Lung (tissue), 12 donors: Measurements from ENCODE around the gene TLR9. TPM values are rescaled to one million over a fixed set of nuclear protein-coding genes. Genes with fewer than 3 reads are reported as not detected.

Experiments used
- ATAC-seq: fragments of 200-7000 bp; cut with Tn5 transposase; one replicate; pipeline ENCODE4 v1.9.1; 2020; ENCODE audit warnings: moderate number of reproducible peaks; ENCODE audit not compliant: insufficient read depth, low FRiP score
- DNase-seq, 3 donors: peaks; one replicate each; pipeline ENCODE4 v3.0.0-alpha.2; 2013 to 2017
- H3K27ac ChIP-seq, 2 donors: one replicate each; pipeline ENCODE4 v1.5.1; 2013; ENCODE audit warnings: mild to moderate bottlenecking in 2 of 2, moderate library complexity in 2 of 2, control low read depth in 1 of 2, inconsistent platforms in 1 of 2, low read depth in 1 of 2, low read length in 1 of 2
- H3K27me3 ChIP-seq, 3 donors: one replicate each; pipeline ENCODE4 v1.5.1; 2013; ENCODE audit warnings: low read length in 2 of 3; ENCODE audit not compliant: control insufficient read depth in 3 of 3, insufficient read depth in 3 of 3
- H3K36me3 ChIP-seq, 4 donors: one replicate each; pipeline ENCODE4 v1.5.1; 2013; ENCODE audit warnings: low read length in 4 of 4, mild to moderate bottlenecking in 1 of 4, moderate library complexity in 1 of 4; ENCODE audit not compliant: control insufficient read depth in 4 of 4, insufficient read depth in 4 of 4
- H3K4me1 ChIP-seq, 5 donors: one replicate each; pipeline ENCODE4 v1.5.1; 2013; ENCODE audit warnings: low read length in 5 of 5, mild to moderate bottlenecking in 2 of 5, moderate library complexity in 1 of 5; ENCODE audit not compliant: control insufficient read depth in 5 of 5, insufficient read depth in 5 of 5
- H3K4me3 ChIP-seq: one replicate; pipeline ENCODE4 v1.5.1; 2013; ENCODE audit warnings: mild to moderate bottlenecking, control low read depth, moderate library complexity
- H3K9ac ChIP-seq, 2 donors: one replicate each; pipeline ENCODE4 v1.5.1; 2013; ENCODE audit warnings: low read length in 2 of 2, control low read depth in 1 of 2; ENCODE audit not compliant: insufficient read depth in 1 of 2
- H3K9me3 ChIP-seq, 4 donors: one replicate each; pipeline ENCODE4 v1.5.1; 2013; ENCODE audit warnings: low read length in 3 of 4, mild to moderate bottlenecking in 1 of 4, moderate library complexity in 1 of 4; ENCODE audit not compliant: control insufficient read depth in 4 of 4, insufficient read depth in 3 of 4
- WGBS, 2 donors: extraction: QIAGEN DNeasy Blood & Tissue Kit; methylation state at CpG; one replicate each; pipeline ENCODE4 v1.1.7; 2013; 5-methylcytosine and 5-hydroxymethylcytosine counted together
- polyA plus RNA-seq, 2 donors: library from polyadenylated mRNA; stranded (reverse); fragments of 200-250 nt; gene quantifications; one replicate each; pipeline ENCODE4 v1.2.1, GENCODE V29; 2013
- total RNA-seq, 2 donors: library from RNA; depleted of rRNA in 1 of 2; stranded (reverse); fragments of >200 nt in 1 of 2; gene quantifications; one replicate each; pipeline ENCODE4 v1.2.1, GENCODE V29; 2014 to 2021
- TF ChIP-seq, protein P1 (sequence below): IDR thresholded peaks from 2 replicates; pipeline ENCODE4 v1.5.1; 2012; ENCODE audit warnings: mild to moderate bottlenecking; ENCODE audit errors: control extremely low read depth, extremely low read depth
- donor health status: control.
- donor health status: control.
- donor health status: Bipolar disorder and iron deficiency.
- donor health status: healthy.
- donor health status: DM: yes; HTN: yes; CAD: no.

TLR9 gene
- total and polyA plus RNA-seq, 4 donors = 0.20 to 1.1 (median 0.37) TPM

DNA sequence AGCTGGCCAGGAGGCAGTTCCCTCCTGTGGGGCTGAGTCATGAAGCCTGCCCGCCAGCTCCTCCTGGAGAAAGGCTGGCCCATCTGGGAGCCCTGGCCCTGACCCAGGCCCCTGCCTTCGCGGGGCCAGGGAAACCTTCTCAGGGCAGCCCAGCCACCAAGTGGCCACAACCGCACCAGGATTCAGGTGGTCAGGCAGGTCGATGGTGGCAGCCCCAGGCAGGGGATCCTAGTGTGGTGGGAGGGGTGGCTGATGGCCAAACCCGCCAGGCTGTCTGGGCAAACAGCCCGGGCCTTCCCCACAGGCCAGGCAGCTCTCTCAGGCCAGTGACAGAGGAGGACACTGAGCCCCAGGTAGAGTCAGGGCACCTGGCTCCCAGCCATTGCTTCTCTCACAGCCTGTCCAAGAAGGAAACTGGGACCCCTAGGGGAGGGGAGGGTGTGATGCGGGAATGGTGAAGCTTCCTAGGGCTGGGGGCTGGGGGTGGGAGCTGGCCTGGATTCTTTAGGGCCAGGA lies 12.3 kb upstream of the TLR9 start:
- DNase-seq (no peak), ATAC-seq (peak; percentile 61)
- Histone ChIP-seq H3K4me3 (no peak overlapping the region), H3K4me1 (peaks cover 6 to 27% (median 17%) of the 10 kb centered on the region in 5 donors), H3K9ac (no peak overlapping the region), H3K9me3 (no peaks in the 10 kb centered on the region), H3K36me3 (peaks cover 0 to 19% (median 4%) of the 10 kb centered on the region in 4 donors), H3K27ac (peak overlapping the region; percentile 66 to 82), H3K27me3 (no peaks in the 10 kb centered on the region)
- 14 to 18% methylated on average over 8 of the region's 8 CpGs for WGBS, 2 donors
- TF ChIP-seq, protein P1, sequence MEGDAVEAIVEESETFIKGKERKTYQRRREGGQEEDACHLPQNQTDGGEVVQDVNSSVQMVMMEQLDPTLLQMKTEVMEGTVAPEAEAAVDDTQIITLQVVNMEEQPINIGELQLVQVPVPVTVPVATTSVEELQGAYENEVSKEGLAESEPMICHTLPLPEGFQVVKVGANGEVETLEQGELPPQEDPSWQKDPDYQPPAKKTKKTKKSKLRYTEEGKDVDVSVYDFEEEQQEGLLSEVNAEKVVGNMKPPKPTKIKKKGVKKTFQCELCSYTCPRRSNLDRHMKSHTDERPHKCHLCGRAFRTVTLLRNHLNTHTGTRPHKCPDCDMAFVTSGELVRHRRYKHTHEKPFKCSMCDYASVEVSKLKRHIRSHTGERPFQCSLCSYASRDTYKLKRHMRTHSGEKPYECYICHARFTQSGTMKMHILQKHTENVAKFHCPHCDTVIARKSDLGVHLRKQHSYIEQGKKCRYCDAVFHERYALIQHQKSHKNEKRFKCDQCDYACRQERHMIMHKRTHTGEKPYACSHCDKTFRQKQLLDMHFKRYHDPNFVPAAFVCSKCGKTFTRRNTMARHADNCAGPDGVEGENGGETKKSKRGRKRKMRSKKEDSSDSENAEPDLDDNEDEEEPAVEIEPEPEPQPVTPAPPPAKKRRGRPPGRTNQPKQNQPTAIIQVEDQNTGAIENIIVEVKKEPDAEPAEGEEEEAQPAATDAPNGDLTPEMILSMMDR = no peak

DNA sequence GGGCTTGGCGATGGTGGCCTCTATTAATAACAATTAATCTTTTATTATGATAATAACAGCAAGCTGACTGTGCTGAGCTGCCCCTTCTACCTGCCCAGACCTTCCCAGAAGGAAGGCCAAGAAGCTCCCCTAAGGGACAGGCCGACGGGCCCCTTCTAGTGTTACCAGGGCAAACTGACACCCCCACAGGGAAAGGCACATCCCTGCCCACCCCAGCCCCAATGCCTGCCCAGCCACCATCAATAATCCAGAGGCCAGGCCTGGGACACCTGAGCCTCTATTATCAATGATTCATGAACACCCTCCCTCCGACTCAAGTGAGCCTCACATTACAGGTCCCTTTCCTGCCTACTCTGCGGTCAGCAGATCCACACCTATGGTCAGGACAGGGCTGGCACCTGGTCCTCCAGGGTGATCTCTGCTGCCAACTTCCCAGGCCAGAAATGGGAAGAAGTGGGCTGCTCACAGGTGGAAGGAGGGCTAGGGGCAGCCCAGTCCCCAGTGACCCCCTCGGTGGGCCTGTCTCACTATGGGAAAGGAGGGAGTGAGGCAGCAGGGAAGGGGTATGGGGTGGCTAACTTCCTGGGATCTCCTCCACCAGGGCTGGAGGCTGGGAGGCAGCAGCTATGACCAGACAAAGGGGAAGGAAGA lies 11.7 kb upstream of the TLR9 start:
- no peak for ATAC-seq

DNA sequence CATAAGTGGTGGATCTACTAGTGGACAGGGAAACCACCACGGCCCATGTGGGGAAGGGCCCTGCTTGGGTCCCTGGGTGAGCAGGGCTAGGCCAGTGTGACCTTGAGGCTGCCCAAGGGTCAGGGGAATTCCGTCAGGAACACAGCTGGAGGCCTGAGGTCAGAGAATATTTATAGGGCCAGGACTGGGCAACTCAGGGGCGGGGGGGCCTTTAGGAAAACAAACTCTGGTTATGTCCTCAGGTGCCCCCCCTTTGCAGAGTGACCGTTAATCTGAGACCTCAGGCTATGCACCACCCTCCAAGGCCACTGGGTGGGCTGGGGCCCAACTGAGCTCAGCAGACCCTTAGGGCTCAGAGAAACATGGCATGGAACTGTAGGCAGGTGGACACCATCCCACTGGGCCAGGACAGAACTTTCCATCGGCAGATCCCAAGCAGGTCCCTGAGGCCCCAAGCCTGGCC lies 11.0 kb upstream of the TLR9 start:
- DNase-seq = no peak
- 79 to 93% methylated on average over 5 of the region's 5 CpGs for WGBS, 2 donors
- peaks cover 6 to 27% (median 17%) of the 10 kb centered on the region in 5 donors for H3K4me1 ChIP-seq

More for the DNA sequence above, 11.7 kb upstream of the TLR9 start:
- H3K9ac ChIP-seq = no peak overlapping the region
- no peaks in the 10 kb centered on the region for H3K27me3 ChIP-seq
- no peaks in the 10 kb centered on the region for H3K9me3 ChIP-seq
- H3K4me3 ChIP-seq = no peak overlapping the region
- TF ChIP-seq, protein P1 = no peak
- no peak for DNase-seq
- peak overlapping the region; percentile 78 to 82 for H3K27ac ChIP-seq
- H3K36me3 ChIP-seq = peaks cover 0 to 24% (median 4%) of the 10 kb centered on the region in 4 donors
- H3K4me1 ChIP-seq = peaks cover 6 to 27% (median 17%) of the 10 kb centered on the region in 5 donors
- WGBS, 2 donors = 74 to 78% methylated on average over 6 of the region's 6 CpGs

More for the DNA sequence above, 11.0 kb upstream of the TLR9 start:
- Histone ChIP-seq H3K27me3 (no peaks in the 10 kb centered on the region), H3K36me3 (peaks cover 0 to 31% (median 6%) of the 10 kb centered on the region in 4 donors), H3K4me3 (no peak overlapping the region), H3K27ac (peak overlapping the region in 1 of 2 donors; percentile 78), H3K9ac (no peak overlapping the region), H3K9me3 (no peaks in the 10 kb centered on the region)
- ATAC-seq = no peak
- TF ChIP-seq, protein P1 = no peak
